GM12875 (cell line): ENCODE results near the gene ZNF432.

Experiments used
- H3K4me3 ChIP-seq: one replicate; pipeline ENCODE4 v1.5.1; 2011; ENCODE audit warnings: low read depth, low read length, control low read depth
- TF ChIP-seq, protein P1 (sequence below): IDR thresholded peaks from 2 replicates; pipeline ENCODE4 v1.5.1; 2011; ENCODE audit warnings: low read depth, mild to moderate bottlenecking, control low read depth, inconsistent platforms, low read length, moderate library complexity, borderline replicate concordance; ENCODE audit not compliant: insufficient read depth

Gene ZNF432

DNA sequence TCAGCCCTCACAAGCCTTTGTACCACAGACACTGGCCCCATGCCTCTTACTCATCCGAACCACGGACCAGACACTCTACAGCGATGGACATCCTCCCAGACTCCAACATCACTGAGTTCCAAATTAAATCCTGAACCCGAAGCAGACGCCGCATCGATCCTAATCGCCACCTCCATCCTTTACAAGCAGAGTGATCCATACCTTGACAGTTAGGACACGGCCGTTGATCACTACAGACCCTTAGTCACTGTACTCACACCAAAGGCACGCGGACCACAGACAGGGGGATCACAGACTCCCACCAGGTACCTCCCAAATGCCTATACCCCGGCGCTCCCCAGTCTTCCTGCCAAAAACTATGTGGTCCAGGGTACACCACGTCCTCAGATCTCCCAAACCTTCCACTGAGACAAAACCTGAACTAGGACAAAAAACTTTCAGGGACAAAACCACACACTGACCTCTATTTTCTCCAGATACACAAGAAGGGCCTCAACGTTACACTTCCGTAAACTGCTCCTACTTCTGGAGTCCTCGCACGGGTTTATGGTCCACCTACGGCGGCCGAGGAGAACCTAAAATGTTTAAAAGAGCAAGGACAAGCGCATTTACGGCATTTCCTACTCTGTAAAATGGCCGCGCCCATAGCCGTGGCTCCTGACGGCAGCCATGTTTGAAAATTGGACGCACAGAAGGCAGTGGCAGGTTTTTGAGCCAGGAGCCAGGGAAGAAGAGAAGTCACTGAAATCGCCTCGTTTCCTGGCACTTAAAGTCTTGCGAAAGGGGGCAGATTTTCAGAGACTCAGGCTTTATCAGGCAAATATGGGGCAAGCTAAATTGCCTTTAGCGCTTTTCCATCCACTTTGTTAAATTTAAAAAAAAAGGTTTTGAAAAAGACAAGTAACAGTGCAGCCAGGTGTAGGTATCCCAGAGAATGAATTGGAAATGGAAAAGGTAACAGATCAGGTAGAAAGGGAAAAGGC lies 62.0 kb downstream of the ZNF432 start, which contains the start of gene ZNF350:
Gene ZNF350, minus strand, starts transcription at position 532 of the 983 bp plus-strand sequence. CDS start 12,480 bp downstream, outside the sequence.
- peak within 1 kb of the TSS; percentile 55 for H3K4me3 ChIP-seq
- TF ChIP-seq, protein P1, sequence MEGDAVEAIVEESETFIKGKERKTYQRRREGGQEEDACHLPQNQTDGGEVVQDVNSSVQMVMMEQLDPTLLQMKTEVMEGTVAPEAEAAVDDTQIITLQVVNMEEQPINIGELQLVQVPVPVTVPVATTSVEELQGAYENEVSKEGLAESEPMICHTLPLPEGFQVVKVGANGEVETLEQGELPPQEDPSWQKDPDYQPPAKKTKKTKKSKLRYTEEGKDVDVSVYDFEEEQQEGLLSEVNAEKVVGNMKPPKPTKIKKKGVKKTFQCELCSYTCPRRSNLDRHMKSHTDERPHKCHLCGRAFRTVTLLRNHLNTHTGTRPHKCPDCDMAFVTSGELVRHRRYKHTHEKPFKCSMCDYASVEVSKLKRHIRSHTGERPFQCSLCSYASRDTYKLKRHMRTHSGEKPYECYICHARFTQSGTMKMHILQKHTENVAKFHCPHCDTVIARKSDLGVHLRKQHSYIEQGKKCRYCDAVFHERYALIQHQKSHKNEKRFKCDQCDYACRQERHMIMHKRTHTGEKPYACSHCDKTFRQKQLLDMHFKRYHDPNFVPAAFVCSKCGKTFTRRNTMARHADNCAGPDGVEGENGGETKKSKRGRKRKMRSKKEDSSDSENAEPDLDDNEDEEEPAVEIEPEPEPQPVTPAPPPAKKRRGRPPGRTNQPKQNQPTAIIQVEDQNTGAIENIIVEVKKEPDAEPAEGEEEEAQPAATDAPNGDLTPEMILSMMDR, result no peak

DNA sequence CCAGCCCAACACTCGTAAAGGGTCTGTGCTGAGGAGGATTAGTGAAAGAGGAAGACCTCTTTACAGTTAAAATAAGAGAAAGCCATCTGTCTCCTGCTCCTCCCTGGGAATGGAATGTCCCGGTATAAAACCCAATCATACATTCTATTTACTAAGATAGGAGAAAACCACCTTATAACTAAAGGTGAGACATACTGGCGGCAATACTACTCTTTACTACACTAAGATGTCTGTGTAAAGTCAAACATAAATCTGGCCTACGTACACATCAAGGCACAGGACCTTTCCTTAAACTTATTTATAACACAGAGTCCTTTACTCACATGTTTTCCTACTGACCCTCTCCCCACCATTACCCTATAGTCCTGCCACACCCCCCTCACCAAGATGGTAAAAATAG lies 65.3 kb downstream of the ZNF432 start:
- H3K4me3 ChIP-seq, result no peak overlapping the region
- TF ChIP-seq, protein P1, result no peak
